ENCODE measurements around the gene APP. TPM values are rescaled to one million over a fixed set of nuclear protein-coding genes. Genes with fewer than 3 reads are reported as not detected.
A peak's percentile ranks its signal among the peaks of the same experiment; 100 is the strongest.

Gene APP
- total RNA-seq, 1 experiment from 2014 or later: 266 TPM

GRCh38 chr21:26052057-26052456 is 118.5 kb downstream of the APP start:
- Histone ChIP-seq H3K4me2 (ENCODE audit: low read length) (no peak overlapping the region), H3K27ac (ENCODE audit: low read length) (no peak overlapping the region), H3K79me2 (ENCODE audit: low read length) (peaks cover 22% of the 10 kb centered on the region; the same call in 1 of the 2 replicates), H3K36me3 (ENCODE audit: low read depth, low read length) (peaks cover 36% of the 10 kb centered on the region), H3K27me3 (ENCODE audit: low read length) (no peaks in the 10 kb centered on the region), H3K4me3 (ENCODE audit: low read length) (no peak overlapping the region), H3K9me3 (ENCODE audit: low read length) (no peaks in the 10 kb centered on the region), H3K9ac (ENCODE audit: low read length) (no peak overlapping the region), H3K4me1 (ENCODE audit: insufficient read depth, low read length) (no peaks in the 10 kb centered on the region), H4K20me1 (ENCODE audit: low read length) (no peaks in the 10 kb centered on the region), H3F3A (ENCODE audit: low read length, unreplicated experiment) (no peaks in the 10 kb centered on the region), H2AFZ (ENCODE audit: low read length) (no peak overlapping the region), H3K9me2 (replicated peaks; ENCODE audit: low read length) (no peaks in the 10 kb centered on the region)
- DNase-seq (no peak), ATAC-seq (no peak)
- ChIA-PET POLR2A (ENCODE audit: unreplicated experiment) (no interaction called here), CTCF (no interaction called here)
- no TSS peak for BruUV-seq (replicated peaks)
- intact Hi-C loops (cut with micrococcal nuclease): no loop called here
- TF ChIP-seq EZH2 (IDR thresholded peaks at IDR 0.05; ENCODE audit: low read length, unreplicated experiment): no peak
- TF ChIP-seq EZH2phosphoT487 (IDR thresholded peaks at IDR 0.05; ENCODE audit: borderline replicate concordance, low read length): no peak
- TF ChIP-seq CTCF (conservative IDR thresholded peaks at IDR 0.05; ENCODE audit: low read depth, low read length): no peak

GRCh38 chr21:26050857-26051256 is 119.7 kb downstream of the APP start:
- H3K9ac ChIP-seq (ENCODE audit: low read length): no peak overlapping the region
- no peak overlapping the region for H3K4me3 ChIP-seq (ENCODE audit: low read length)
- no peaks in the 10 kb centered on the region for H3K4me1 ChIP-seq (ENCODE audit: insufficient read depth, low read length)
- no peaks in the 10 kb centered on the region for H3K9me3 ChIP-seq (ENCODE audit: low read length)
- BruUV-seq (replicated peaks): no TSS peak
- intact Hi-C loops (cut with micrococcal nuclease): no loop called here
- no peaks in the 10 kb centered on the region for H3K9me2 ChIP-seq (replicated peaks; ENCODE audit: low read length)
- ATAC-seq (no peak; the same call in 1 of the 2 replicates), DNase-seq (no peak)
- H4K20me1 ChIP-seq (ENCODE audit: low read length): no peaks in the 10 kb centered on the region
- peaks cover 44% of the 10 kb centered on the region for H3K36me3 ChIP-seq (ENCODE audit: low read depth, low read length)
- H3K79me2 ChIP-seq (ENCODE audit: low read length): peaks cover 13% of the 10 kb centered on the region; the same call in 1 of the 2 replicates
- ChIA-PET CTCF (no interaction called here), POLR2A (ENCODE audit: unreplicated experiment) (no interaction called here)
- H3K4me2 ChIP-seq (ENCODE audit: low read length): no peak overlapping the region
- no peak overlapping the region for H3K27ac ChIP-seq (ENCODE audit: low read length)
- no peaks in the 10 kb centered on the region for H3K27me3 ChIP-seq (ENCODE audit: low read length)
- TF ChIP-seq EZH2 (IDR thresholded peaks at IDR 0.05; ENCODE audit: low read length, unreplicated experiment) (no peak), EZH2phosphoT487 (IDR thresholded peaks at IDR 0.05; ENCODE audit: borderline replicate concordance, low read length) (no peak), CTCF (conservative IDR thresholded peaks at IDR 0.05; ENCODE audit: low read depth, low read length) (no peak)
- no peaks in the 10 kb centered on the region for H3F3A ChIP-seq (ENCODE audit: low read length, unreplicated experiment)
- H2AFZ ChIP-seq (ENCODE audit: low read length): no peak overlapping the region

DNA sequence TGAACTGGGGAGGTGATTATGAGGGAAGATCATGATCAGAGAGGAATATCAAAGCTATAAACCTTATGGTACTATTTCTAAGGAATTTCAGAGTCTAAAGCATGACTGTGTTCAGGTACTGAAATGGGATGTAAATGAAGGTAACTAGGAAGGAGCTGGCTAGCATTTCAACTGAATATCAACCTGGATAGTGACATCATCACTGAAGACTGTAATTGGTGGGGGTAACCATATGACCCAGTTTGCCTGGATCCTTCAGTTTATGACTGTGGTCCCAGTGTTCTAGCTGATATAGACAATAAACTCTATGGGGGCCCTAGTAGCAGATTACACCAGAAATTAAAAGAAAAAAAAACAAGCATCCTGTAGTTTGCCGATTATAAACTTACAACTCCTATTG is 120.8 kb downstream of the APP start:
- Histone ChIP-seq H3K9me3 (ENCODE audit: low read length) (no peaks in the 10 kb centered on the region), H3F3A (ENCODE audit: low read length, unreplicated experiment) (no peaks in the 10 kb centered on the region), H3K4me1 (ENCODE audit: insufficient read depth, low read length) (no peaks in the 10 kb centered on the region), H3K9ac (ENCODE audit: low read length) (no peak overlapping the region), H3K4me3 (ENCODE audit: low read length) (no peak overlapping the region), H3K79me2 (ENCODE audit: low read length) (peaks cover 4% of the 10 kb centered on the region; the same call in 1 of the 2 replicates), H3K27me3 (ENCODE audit: low read length) (no peaks in the 10 kb centered on the region), H2AFZ (ENCODE audit: low read length) (no peak overlapping the region), H3K4me2 (ENCODE audit: low read length) (no peak overlapping the region), H3K36me3 (ENCODE audit: low read depth, low read length) (peaks cover 48% of the 10 kb centered on the region), H4K20me1 (ENCODE audit: low read length) (no peaks in the 10 kb centered on the region), H3K27ac (ENCODE audit: low read length) (no peak overlapping the region), H3K9me2 (replicated peaks; ENCODE audit: low read length) (no peaks in the 10 kb centered on the region)
- ATAC-seq (no peak), DNase-seq (no peak)
- POLR2A ChIA-PET (ENCODE audit: unreplicated experiment): no interaction called here
- CTCF ChIA-PET: no interaction called here
- intact Hi-C loops (cut with micrococcal nuclease): no loop called here
- BruUV-seq (replicated peaks): TSS peak; percentile 7
- TF ChIP-seq EZH2phosphoT487 (IDR thresholded peaks at IDR 0.05; ENCODE audit: borderline replicate concordance, low read length): no peak
- TF ChIP-seq CTCF (conservative IDR thresholded peaks at IDR 0.05; ENCODE audit: low read depth, low read length): no peak
- TF ChIP-seq EZH2 (IDR thresholded peaks at IDR 0.05; ENCODE audit: low read length, unreplicated experiment): no peak

Data from PC-3 (cell line).